Tibial nerve (tissue), 4 donors: Measurements from ENCODE around the gene TMCO6. TPM values are rescaled to one million over a fixed set of nuclear protein-coding genes. Genes with fewer than 3 reads are reported as not detected.

ENCODE experiments used
- DNase-seq, 2 donors: peaks; one replicate each; pipeline ENCODE4 v3.0.0-alpha.2; 2019; ENCODE audit warnings: low spot score in 2 of 2
- H3K27ac ChIP-seq, 4 donors: fragments of 200-600 bp; sonication (generic) in 3 of 4; one replicate each; pipeline ENCODE4 v1.5.1; 2017 to 2019; ENCODE audit warnings: mild to moderate bottlenecking in 1 of 4
- H3K27me3 ChIP-seq, 2 donors: fragments of 200-600 bp; sonication (generic) in 1 of 2; one replicate each; pipeline versions ENCODE4 v1.5.1 to v1.6.0; 2017 to 2019
- H3K36me3 ChIP-seq, 3 donors: fragments of 200-600 bp; sonication (generic); one replicate each; pipeline ENCODE4 v1.5.1; 2018 to 2019
- H3K4me1 ChIP-seq, 4 donors: fragments of 200-600 bp; sonication (generic) in 3 of 4; one replicate each; pipeline ENCODE4 v1.5.1; 2017 to 2019
- H3K4me3 ChIP-seq, 4 donors: fragments of 200-600 bp; sonication (generic) in 3 of 4; one replicate each; pipeline ENCODE4 v1.5.1; 2017 to 2019; ENCODE audit warnings: mild to moderate bottlenecking in 1 of 4, moderate library complexity in 1 of 4
- H3K9me3 ChIP-seq, 4 donors: fragments of 200-600 bp; sonication (generic) in 3 of 4; one replicate each; pipeline ENCODE4 v1.5.1; 2017 to 2019
- EP300 ChIP-seq, 2 donors: sonication (generic); formaldehyde crosslinking; IDR thresholded peaks; one replicate each; pipeline ENCODE4 v1.6.1; 2017; ENCODE audit warnings: antibody characterized with exemption in 2 of 2, mild to moderate bottlenecking in 1 of 2
- POLR2A ChIP-seq, 2 donors: fragments of 450-650 bp; IDR thresholded peaks; one replicate each; pipeline ENCODE4 v1.6.1; 2017; ENCODE audit warnings: antibody characterized with exemption in 2 of 2, mild to moderate bottlenecking in 2 of 2, moderate library complexity in 2 of 2
- WGBS, 2 donors: methylation state at CpG; one replicate each; pipeline ENCODE4 v1.1.5; 2018; 5-methylcytosine and 5-hydroxymethylcytosine counted together
- total RNA-seq, 4 donors: library from RNA; depleted of rRNA; stranded (reverse); fragments of >200 nt; gene quantifications; one replicate each; pipeline ENCODE4 v1.1.0, GENCODE V29; 2016
- TF ChIP-seq, protein P1 (sequence below), 5 experiments: fragments of 200-600 bp in 3 of 5; fragments of 450-650 bp in 2 of 5; sonication (generic) in 3 of 5; IDR thresholded peaks; one replicate each; pipeline ENCODE4 v1.5.1; 2016 to 2019; ENCODE audit warnings: antibody characterized with exemption in 5 of 5, mild to moderate bottlenecking in 3 of 5, moderate library complexity in 2 of 5

Gene TMCO6
- total RNA-seq, 4 donors from 2014 or later = 72.8 to 129 (median 93.0) TPM

- no peak overlapping the region for H3K27ac ChIP-seq
- no peak for DNase-seq
- H3K27me3 ChIP-seq = no peaks in the 10 kb centered on the region
- no peaks in the 10 kb centered on the region for H3K36me3 ChIP-seq
- no peak overlapping the region for H3K4me3 ChIP-seq
- peaks cover 0 to 13% (median 5%) of the 10 kb centered on the region in 4 donors for H3K4me1 ChIP-seq
- no peaks in the 10 kb centered on the region for H3K9me3 ChIP-seq
- WGBS, 2 donors = 85 to 94% methylated on average over 6 of the region's 6 CpGs
- no peak for TF ChIP-seq EP300 (IDR thresholded peaks at IDR 0.05)
- TF ChIP-seq, protein P1, sequence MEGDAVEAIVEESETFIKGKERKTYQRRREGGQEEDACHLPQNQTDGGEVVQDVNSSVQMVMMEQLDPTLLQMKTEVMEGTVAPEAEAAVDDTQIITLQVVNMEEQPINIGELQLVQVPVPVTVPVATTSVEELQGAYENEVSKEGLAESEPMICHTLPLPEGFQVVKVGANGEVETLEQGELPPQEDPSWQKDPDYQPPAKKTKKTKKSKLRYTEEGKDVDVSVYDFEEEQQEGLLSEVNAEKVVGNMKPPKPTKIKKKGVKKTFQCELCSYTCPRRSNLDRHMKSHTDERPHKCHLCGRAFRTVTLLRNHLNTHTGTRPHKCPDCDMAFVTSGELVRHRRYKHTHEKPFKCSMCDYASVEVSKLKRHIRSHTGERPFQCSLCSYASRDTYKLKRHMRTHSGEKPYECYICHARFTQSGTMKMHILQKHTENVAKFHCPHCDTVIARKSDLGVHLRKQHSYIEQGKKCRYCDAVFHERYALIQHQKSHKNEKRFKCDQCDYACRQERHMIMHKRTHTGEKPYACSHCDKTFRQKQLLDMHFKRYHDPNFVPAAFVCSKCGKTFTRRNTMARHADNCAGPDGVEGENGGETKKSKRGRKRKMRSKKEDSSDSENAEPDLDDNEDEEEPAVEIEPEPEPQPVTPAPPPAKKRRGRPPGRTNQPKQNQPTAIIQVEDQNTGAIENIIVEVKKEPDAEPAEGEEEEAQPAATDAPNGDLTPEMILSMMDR (IDR thresholded peaks at IDR 0.05) = no peak
- no peak for TF ChIP-seq POLR2A (IDR thresholded peaks at IDR 0.05)
These were observed 11.3 kb upstream of the TMCO6 start for GRCh38 chr5:140627972-140628371.

DNA sequence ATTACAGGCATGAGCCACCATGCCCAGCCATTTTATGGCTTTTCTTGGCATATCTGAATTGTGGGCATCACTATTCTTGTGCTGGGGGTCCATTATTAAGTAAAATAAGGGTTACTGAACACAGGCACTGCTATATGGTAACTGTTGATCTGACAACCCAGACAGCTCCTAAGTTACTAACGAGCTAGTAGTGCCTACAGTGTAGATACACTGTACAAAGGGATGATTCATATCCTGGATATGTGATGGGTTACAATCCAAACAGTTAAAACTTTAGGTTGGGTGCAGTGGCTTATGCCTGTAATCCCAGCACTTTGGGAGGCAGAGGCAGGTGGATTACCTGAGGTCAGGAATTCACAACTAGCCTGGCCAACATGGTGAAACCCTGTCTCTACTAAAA is 10.5 kb upstream of the TMCO6 start:
- TF ChIP-seq POLR2A (IDR thresholded peaks at IDR 0.05) (no peak), EP300 (IDR thresholded peaks at IDR 0.05) (no peak)
- TF ChIP-seq, protein P1 (IDR thresholded peaks at IDR 0.05) = no peak
- Histone ChIP-seq H3K27ac (no peak overlapping the region), H3K4me1 (peaks cover 0 to 18% (median 5%) of the 10 kb centered on the region in 4 donors), H3K9me3 (no peaks in the 10 kb centered on the region), H3K4me3 (no peak overlapping the region), H3K27me3 (no peaks in the 10 kb centered on the region), H3K36me3 (no peaks in the 10 kb centered on the region)
- 9 to 25% methylated on average over 1 of the region's 1 CpG for WGBS, 2 donors
- no peak for DNase-seq

DNA sequence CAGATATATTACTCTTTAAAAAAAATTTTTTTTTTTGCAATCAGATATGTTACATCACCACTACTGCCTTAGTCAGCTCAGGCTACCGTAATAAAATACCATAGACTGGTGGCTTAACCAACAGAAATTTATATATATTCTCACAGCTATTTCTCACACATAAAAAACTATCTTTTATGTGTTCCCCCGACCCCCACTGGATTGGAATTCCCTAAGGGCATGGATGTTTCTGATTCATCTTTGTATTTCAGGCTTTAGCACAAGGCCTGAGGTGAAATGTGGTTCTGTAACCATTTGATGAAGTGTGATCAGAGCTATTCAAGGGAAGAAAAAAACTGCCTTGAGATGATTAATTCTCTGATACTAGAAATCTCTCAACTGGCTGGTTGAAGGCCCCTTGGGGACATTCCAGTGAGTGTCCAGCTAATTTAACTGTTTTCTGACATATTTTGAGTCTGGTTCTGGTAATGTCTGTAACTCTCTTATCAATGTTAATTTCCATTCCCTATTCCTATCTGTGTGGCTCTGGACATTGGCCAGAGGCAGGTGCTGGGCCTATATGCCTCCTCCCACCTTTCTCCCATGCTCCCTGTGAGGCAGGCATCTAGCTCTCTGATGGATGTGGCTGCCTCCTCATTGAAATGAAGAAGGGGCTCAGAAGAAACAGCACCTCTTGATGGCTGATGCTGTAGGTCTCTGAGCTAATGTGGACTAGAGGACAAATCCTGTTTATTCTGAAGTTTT is 8.8 kb upstream of the TMCO6 start:
- TF ChIP-seq EP300 (IDR thresholded peaks at IDR 0.05) = no peak
- TF ChIP-seq, protein P1 (IDR thresholded peaks at IDR 0.05) = no peak
- no peak for TF ChIP-seq POLR2A (IDR thresholded peaks at IDR 0.05)
- 50 to 52% methylated on average over 2 of the region's 2 CpGs for WGBS, 2 donors
- H3K36me3 ChIP-seq = no peaks in the 10 kb centered on the region
- H3K4me1 ChIP-seq = peaks cover 0 to 22% (median 5%) of the 10 kb centered on the region in 4 donors
- H3K27ac ChIP-seq = peak overlapping the region in 2 of 4 donors; percentile 42 to 82
- no peak for DNase-seq
- H3K4me3 ChIP-seq = peak overlapping the region in 1 of 4 donors; percentile 57
- H3K9me3 ChIP-seq = no peaks in the 10 kb centered on the region
- no peaks in the 10 kb centered on the region for H3K27me3 ChIP-seq

DNA sequence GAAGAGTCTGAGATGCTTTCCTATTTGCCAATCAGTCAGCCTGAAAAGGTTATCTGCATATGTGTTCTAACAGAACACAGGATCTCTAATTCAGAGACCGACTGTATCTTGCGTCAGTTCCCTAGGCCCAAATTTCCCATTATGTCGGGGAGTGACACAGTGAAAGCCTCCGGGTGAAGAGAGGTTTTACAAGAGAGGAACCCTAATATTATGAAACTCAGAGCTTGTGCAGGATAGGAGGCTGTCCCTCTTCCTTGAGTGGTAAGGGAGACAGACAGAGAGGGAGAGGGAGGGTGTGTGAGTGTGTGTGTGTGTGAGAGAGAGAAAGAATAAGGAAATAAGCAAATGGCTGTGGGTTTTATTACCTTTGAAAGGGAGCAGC is 8.2 kb upstream of the TMCO6 start:
- Histone ChIP-seq H3K4me1 (peaks cover 0 to 22% (median 5%) of the 10 kb centered on the region in 4 donors), H3K36me3 (no peaks in the 10 kb centered on the region), H3K4me3 (peak overlapping the region in 2 of 4 donors; percentile 57 to 65), H3K9me3 (no peaks in the 10 kb centered on the region), H3K27ac (peak overlapping the region in 2 of 4 donors; percentile 42 to 82), H3K27me3 (no peaks in the 10 kb centered on the region)
- 92 to 95% methylated on average over 4 of the region's 4 CpGs for WGBS, 2 donors
- TF ChIP-seq EP300 (IDR thresholded peaks at IDR 0.05) = peak in 1 of 2 donors; percentile 21
- TF ChIP-seq POLR2A (IDR thresholded peaks at IDR 0.05) = no peak
- DNase-seq = no peak

GRCh38 chr5:140631831-140632365 is 7.4 kb upstream of the TMCO6 start:
- Histone ChIP-seq H3K4me3 (peak overlapping the region; percentile 30 to 65 (median 58)), H3K4me1 (peaks cover 0 to 22% (median 5%) of the 10 kb centered on the region in 4 donors), H3K27ac (peak overlapping the region in 3 of 4 donors; percentile 30 to 82 (median 80)), H3K27me3 (no peaks in the 10 kb centered on the region), H3K36me3 (no peaks in the 10 kb centered on the region), H3K9me3 (no peaks in the 10 kb centered on the region)
- TF ChIP-seq, protein P1 (IDR thresholded peaks at IDR 0.05) = no peak
- TF ChIP-seq EP300 (IDR thresholded peaks at IDR 0.05) = no peak
- no peak for TF ChIP-seq POLR2A (IDR thresholded peaks at IDR 0.05)
- no peak for DNase-seq
- WGBS, 2 donors = 25 to 26% methylated on average over 9 to 15 of the region's 36 CpGs
